NK-92 treated with Interleukin-12 subunit alpha and Interleukin-12 subunit beta, amount 100 ng/mL, for 24 hours (cell line): Measurements from ENCODE around the gene RPL38.
"Not testable (repeated sequence)": the region's sequence is repeated elsewhere in the genome, so short reads cannot be mapped to it uniquely, and the experiment has no call there.

Experiments
- DNase-seq: peaks from one replicate; lab custom pipeline; 2025; lab: John Stamatoyannopoulos, UW

The RPL38 gene

GRCh38 chr17:74185571-74186185 lies 17.8 kb upstream of the RPL38 start:
- no peak for DNase-seq

- no peak for DNase-seq
Observed at GRCh38 chr17:74186498-74186897, 17.0 kb upstream of the RPL38 start.

GRCh38 chr17:74187761-74188160 lies 15.7 kb upstream of the RPL38 start:
- no peak for DNase-seq

- not testable (repeated sequence) for DNase-seq
Observed at GRCh38 chr17:74188687-74189086, 14.8 kb upstream of the RPL38 start.

- no peak for DNase-seq
Observed at GRCh38 chr17:74190154-74190553, 13.3 kb upstream of the RPL38 start.

GRCh38 chr17:74190807-74191406 lies 12.6 kb upstream of the RPL38 start:
- DNase-seq = no peak

- DNase-seq = no peak
Observed at GRCh38 chr17:74192950-74193781, 10.3 kb upstream of the RPL38 start.

GRCh38 chr17:74194682-74195081 lies 8.8 kb upstream of the RPL38 start:
- DNase-seq = no peak

- DNase-seq = no peak
Observed at GRCh38 chr17:74196541-74197317, 6.7 kb upstream of the RPL38 start.

- no peak for DNase-seq
Observed at GRCh38 chr17:74197801-74198200, 5.7 kb upstream of the RPL38 start.

- no peak for DNase-seq
Observed at GRCh38 chr17:74198694-74199093, 4.8 kb upstream of the RPL38 start.

GRCh38 chr17:74199306-74200092 lies 4.0 kb upstream of the RPL38 start:
- DNase-seq = no peak

GRCh38 chr17:74200112-74200511 lies 3.4 kb upstream of the RPL38 start:
- DNase-seq = no peak

- DNase-seq = no peak
Observed at GRCh38 chr17:74201250-74201649, 2.2 kb upstream of the RPL38 start.

- no peak for DNase-seq
Observed at GRCh38 chr17:74201948-74202347, 1.5 kb upstream of the RPL38 start.

- DNase-seq = no peak
Observed at GRCh38 chr17:74202938-74203337, 540 bp upstream of the RPL38 start.

- DNase-seq = no peak
Observed at GRCh38 chr17:74204474-74204873, 996 bp downstream of the RPL38 start.

GRCh38 chr17:74205274-74205673 lies 1.8 kb downstream of the RPL38 start:
- no peak for DNase-seq

- DNase-seq = no peak
Observed at GRCh38 chr17:74206332-74206818, 2.9 kb downstream of the RPL38 start.

- no peak for DNase-seq
Observed at GRCh38 chr17:74210191-74211140, 7.0 kb downstream of the RPL38 start.
